HG02870 (cell line): Measurements from ENCODE around the gene TERB1.
A peak's percentile ranks its signal among the peaks of the same experiment; 100 is the strongest.
"Not testable (repeated sequence)": the region's sequence is repeated elsewhere in the genome, so short reads cannot be mapped to it uniquely, and the experiment has no call there.

Experiments
- ATAC-seq: cut with Tn5 transposase; IDR thresholded peaks from one replicate; pipeline ENCODE4 v1.9.1; 2021; ENCODE audit warnings: mild to moderate bottlenecking, moderate library complexity; ENCODE audit not compliant: unreplicated experiment

TERB1 gene

GRCh38 chr16:66830422-66831404, 29.3 kb upstream of the TERB1 start, which contains the start of gene NAE1:
NAE1 (minus strand) TSS chr16:66830976; CDS start chr16:66830899, 77 bp downstream.
- peak; percentile 86 for ATAC-seq

DNA sequence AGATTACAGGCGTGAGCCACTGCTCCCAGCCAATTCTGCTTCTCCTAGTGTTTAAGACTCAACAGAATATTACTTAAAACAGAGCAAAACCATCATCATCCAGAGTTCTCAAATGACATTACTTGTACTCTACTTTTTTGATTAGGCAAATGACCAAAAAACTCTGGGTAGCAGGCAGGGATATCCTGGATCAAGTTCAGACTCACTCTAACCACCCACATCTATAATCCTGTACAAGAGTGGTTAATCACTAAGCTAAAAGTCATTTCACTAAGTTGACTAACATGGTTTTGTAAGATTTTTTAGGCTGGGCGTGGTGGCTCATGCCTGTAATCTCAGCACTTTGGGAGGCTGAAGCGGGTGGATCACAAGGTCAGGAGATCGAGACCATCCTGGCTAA, 22.6 kb upstream of the TERB1 start:
- ATAC-seq: no peak

GRCh38 chr16:66814734-66815133, 13.3 kb upstream of the TERB1 start:
- ATAC-seq: no peak

GRCh38 chr16:66811043-66811442, 9.7 kb upstream of the TERB1 start:
- no peak for ATAC-seq

GRCh38 chr16:66810391-66810790, 9.0 kb upstream of the TERB1 start:
- no peak for ATAC-seq

GRCh38 chr16:66809765-66810164, 8.4 kb upstream of the TERB1 start:
- ATAC-seq: no peak

- no peak for ATAC-seq
These were observed 775 bp upstream of the TERB1 start for GRCh38 chr16:66802159-66802558.

GRCh38 chr16:66800856-66801255, 528 bp downstream of the TERB1 start:
- no peak for ATAC-seq

DNA sequence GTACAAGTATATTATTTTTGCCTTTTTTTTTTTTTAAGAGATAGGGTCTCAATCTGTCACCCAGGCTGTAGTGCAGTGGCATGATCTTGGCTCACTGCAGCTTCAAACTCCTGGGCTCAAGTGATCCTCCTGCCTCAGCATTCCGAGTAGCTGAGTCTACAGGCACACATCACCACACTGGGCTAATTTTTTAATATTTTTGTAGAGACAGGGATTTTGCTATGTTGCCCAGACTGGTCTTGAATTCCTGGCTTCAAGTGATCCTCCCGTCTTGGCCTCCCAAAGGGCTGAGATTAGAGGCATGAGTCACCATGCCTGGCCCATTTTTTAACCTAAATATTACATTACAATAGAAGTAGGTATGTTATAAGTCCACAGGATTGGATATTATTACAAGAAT, 3.2 kb downstream of the TERB1 start:
- ATAC-seq: no peak

DNA sequence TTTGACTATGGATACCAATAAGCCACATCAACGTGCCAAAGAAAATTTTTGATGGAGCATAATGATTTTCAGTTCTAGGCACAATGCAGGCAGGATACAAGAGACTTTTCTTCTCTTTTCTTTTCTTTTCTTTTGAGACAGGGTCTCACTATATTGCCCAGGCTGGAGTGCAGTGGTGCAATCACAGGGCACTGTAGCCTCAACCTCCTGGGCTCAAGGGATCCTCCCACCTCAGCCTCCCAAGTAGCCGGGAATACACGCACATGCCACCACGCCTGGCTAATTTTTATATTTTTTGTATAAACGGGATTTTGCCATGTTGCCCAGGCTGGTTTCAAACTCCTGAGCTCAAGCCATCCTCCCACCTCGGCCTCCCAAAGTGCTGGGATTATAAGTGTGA, 7.4 kb downstream of the TERB1 start:
- ATAC-seq: not testable (repeated sequence)

DNA sequence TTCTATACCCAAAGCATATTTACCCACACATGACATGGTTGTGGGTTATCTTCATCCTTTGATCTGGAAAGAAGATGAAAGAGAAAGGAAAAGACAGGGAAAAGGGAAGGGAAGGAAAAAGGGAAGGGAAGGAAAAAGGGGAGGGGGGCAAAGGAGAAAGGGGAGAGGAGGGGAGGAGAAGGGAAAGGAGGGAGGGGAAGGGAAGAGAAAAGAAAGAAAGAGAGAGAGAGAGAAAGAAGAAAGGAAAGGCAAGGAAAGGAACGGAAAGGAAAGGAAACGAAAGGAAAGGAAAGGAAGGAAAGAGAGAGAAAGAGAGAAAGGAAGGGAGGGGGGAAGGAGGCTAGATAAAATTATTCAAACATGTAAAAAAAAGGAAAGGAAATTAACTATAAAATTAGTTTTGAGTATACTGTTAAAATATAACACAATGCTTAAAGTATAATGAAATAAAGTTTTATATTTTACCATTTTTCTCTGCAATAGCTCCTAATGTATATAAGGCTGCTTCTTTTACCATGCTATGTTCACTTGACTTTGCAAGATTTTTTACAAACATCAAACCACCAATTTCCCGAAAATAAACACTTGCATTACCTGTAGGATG, 11.2 kb downstream of the TERB1 start:
- no peak for ATAC-seq

DNA sequence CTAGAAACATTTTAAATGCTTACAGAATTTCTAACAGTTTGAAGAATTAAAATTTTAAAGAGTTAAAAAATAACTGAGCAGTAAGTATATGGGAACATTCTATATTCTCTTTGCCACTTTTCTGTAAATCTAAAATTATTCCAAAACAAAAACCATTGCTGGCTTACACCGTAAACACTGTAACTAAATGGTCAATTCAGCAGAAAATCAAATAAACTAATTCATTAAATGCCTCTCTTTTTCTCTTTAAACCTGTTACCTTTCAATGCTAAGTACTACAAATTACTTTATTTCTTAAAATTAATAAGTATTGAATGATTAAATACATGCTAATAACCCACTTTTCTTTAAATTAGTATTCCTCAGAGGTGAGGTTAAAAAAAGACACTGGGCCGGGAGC, 14.0 kb downstream of the TERB1 start:
- ATAC-seq: no peak

GRCh38 chr16:66786551-66786950, 14.8 kb downstream of the TERB1 start:
- ATAC-seq: no peak

DNA sequence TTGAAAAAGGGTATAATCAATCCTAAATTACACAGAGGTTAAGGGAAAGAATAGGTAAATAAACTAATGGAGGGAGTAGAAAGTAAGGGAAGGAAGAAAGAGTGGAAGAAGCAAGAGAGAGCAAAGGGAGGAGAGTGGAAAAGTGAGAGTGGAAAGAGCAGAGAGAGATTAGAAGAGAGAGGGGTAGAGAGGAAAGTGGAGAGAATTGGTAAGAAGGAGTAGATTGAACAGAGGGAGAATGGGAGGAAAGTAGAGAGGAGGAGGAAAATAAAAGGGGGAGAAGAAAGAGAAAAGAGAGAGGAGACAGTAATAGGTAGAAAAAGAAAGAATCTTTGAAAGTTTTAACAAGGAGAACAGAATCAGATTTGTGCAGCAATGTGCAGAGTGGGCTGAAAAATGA, 24.9 kb downstream of the TERB1 start:
- no peak for ATAC-seq

DNA sequence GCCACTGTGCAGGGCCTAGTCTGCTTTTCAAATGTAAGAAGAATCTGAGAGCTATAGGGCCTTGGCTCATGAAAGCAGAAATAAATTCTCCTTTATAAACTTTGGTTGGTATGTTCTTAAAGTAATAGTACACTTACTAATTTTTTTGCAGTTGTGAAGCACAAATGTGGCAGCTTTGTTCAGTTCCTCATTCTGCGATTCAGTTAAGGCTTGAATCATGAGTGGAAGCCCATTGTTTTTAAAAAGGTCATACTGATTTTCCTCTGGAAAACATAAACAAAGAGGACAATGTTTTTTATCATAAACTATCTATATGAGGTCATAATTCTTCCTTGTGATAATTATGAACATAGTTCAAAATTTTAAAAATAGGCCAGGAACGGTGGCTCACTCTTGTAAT, 26.4 kb downstream of the TERB1 start:
- ATAC-seq: no peak

DNA sequence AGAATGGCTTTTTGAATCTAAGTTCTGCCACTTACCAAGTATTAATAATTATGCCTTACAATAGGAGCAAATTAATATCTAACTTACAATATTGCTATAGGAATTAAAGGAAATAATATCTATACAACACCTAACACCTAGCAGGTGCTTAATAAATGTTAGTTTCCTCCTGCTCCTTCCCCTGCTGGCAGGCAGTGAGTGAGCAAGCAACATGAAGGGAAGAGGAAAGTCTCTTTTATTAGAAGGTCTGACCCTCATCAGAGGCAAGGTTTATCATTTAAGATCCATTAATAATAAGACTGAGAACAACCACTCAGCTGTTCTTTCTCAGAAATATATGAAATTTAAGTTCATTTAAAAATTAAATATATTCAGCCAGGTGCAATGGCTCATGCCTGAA, 43.3 kb downstream of the TERB1 start:
- ATAC-seq: no peak

- ATAC-seq: no peak
These were observed 46.6 kb downstream of the TERB1 start for GRCh38 chr16:66754819-66755218.

DNA sequence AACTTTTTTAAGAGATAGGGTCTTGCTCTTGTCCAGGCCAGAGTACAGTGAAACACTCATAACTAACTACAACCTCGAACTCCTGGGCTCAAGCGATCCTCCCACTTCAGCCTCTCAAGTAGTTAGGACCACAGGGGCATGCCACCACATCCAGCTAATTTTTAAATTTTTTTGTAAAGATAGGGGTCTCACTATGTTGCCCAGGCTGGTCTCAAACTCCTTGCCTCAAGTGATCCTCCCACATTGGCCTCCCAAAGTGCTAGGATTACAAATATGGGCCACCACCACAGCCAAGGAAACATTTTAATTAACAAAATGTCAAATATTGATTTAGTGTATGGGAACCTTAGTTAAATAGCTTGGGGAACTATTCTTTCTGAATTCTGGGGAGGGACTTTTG, 47.2 kb downstream of the TERB1 start:
- ATAC-seq: no peak

GRCh38 chr16:66752958-66753357, 48.4 kb downstream of the TERB1 start:
- ATAC-seq: no peak

- no peak for ATAC-seq
These were observed 49.0 kb downstream of the TERB1 start for GRCh38 chr16:66752379-66752778.

GRCh38 chr16:66751992-66752322, 49.4 kb downstream of the TERB1 start:
- ATAC-seq: no peak

DNA sequence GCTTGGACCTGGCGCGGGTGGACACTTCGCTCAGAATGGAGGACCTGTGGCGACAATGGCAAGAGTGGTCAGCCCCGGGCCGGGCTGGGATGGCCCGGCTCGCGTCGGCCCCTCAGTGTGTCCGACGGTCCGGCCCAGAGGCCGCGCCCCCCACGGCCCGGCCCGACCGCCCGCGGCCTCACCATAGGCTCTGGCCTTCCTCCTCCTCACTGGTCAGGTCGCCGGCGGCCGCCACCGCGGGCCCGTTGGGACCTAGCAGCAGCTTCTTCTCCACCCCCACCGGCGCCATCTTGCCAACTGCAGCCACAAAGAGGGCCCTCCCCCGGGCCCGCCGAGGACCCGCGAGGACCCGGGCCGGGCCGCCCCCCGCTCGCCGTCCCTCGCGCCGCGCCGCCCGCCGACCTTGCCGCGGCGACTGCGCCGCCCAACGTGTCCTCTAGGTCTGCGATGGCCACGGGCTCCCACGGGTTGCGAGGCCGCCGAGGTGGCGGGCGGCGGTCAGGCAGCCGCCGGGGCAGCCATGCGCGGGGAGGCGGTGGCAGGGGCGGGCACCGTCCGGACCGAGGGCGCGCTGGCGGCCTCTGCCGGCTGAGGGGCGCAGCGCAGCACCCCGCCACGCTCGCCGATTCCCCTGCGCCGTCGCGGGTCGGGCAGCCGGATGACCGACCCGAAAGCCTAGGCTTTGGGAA, 49.9 kb downstream of the TERB1 start, which contains the start of gene DYNC1LI2:
Gene DYNC1LI2, minus strand, starts transcription at position 307 of the 689 bp plus-strand sequence. Its CDS starts 18 bp downstream, at position 289.
- peak; percentile 77 for ATAC-seq
